ENCODE data around the gene NOSIP.
A peak's percentile ranks its signal among the peaks of the same experiment; 100 is the strongest.

NOSIP gene

GRCh38 chr19:49536921-49537462 lies 43.4 kb downstream of the NOSIP start:
- no peak for TF ChIP-seq CTCF (IDR thresholded peaks at IDR 0.05)

- no peak for TF ChIP-seq CTCF (IDR thresholded peaks at IDR 0.05)
Measured at GRCh38 chr19:49534632-49535385, 45.5 kb downstream of the NOSIP start.

GRCh38 chr19:49533551-49534488 lies 46.5 kb downstream of the NOSIP start:
- TF ChIP-seq CTCF (IDR thresholded peaks at IDR 0.05), result peak; percentile 50

DNA sequence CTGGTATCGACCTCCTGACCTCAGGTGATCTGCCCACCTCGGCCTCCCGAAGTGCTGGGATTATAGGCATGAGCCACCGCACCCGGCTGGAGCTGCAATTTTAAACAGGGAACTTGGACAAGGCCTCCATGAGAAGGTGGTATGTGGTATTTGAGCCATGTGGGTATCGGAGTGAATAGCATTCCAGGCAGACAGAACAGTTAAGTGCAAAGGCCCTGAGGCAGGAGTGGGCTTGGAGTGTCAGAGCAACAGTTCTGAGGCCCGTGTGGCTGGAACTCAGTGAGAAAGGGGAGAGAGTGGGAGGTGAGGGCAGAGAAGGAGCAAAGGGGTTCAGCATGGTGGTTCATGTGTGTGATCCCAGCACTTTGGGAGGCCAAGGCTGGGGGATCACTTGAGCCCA lies 49.6 kb downstream of the NOSIP start:
- TF ChIP-seq CTCF (IDR thresholded peaks at IDR 0.05), result no peak

- TF ChIP-seq CTCF (IDR thresholded peaks at IDR 0.05), result no peak
Measured at GRCh38 chr19:49528211-49528771, 52.1 kb downstream of the NOSIP start.

GRCh38 chr19:49524812-49525455 lies 55.4 kb downstream of the NOSIP start:
- no peak for TF ChIP-seq CTCF (IDR thresholded peaks at IDR 0.05)
